ENCODE measurements around the gene ATM.
"Not testable (repeated sequence)": the region's sequence is repeated elsewhere in the genome, so short reads cannot be mapped to it uniquely, and the experiment has no call there.

Gene ATM

DNA sequence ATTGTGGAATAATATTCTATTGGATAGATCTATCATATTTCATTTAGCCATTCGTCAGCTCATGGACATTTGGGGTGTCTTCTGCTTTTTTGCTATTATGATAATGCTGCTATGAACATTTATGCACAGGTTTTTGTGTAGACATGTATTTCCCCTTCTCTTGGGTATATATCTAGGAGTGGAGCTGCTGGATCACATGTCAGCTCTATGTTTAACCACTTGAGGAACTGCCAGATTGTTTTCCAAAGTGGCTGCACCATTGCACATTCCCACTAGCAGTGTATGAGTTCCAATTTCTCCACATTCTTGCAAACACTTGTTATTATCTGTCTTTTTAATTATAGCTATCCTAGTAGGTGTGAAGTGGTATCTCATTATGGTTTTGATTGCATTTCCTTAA is 169.5 kb downstream of the ATM start:
- no peak overlapping the region for H2BK15ac ChIP-seq (ENCODE audit: low read depth, poor library complexity, severe bottlenecking)
- H4K8ac ChIP-seq (ENCODE audit: low read length) = no peak overlapping the region
- no peak overlapping the region for H2BK12ac ChIP-seq (ENCODE audit: low read length in 2 of 2)
- H2AFZ ChIP-seq (ENCODE audit: low read depth, low read length) = no peak overlapping the region
- no peak overlapping the region for H4K91ac ChIP-seq (ENCODE audit: low read length)
- no peaks in the 10 kb centered on the region for H3K36me3 ChIP-seq (ENCODE audit: control insufficient read depth in 1 of 2, insufficient read depth in 2 of 2, low read depth in 1 of 2, low read length in 2 of 2)
- H3K27me3 ChIP-seq (ENCODE audit: control insufficient read depth in 1 of 2, insufficient read depth in 1 of 2, low read length in 2 of 2) = no peaks in the 10 kb centered on the region
- no peak overlapping the region for H3K27ac ChIP-seq (ENCODE audit: low read length, poor library complexity, severe bottlenecking)
- no peak overlapping the region for H3K23ac ChIP-seq (ENCODE audit: low read length in 2 of 2)
- H3K4ac ChIP-seq (ENCODE audit: low read depth in 1 of 2, low read length in 2 of 2) = no peak overlapping the region
- DNase-seq = no peak
- no peak overlapping the region for H2BK5ac ChIP-seq (ENCODE audit: low read depth, low read length, poor library complexity, severe bottlenecking)
- H3K14ac ChIP-seq (ENCODE audit: low read length in 2 of 2) = no peak overlapping the region
- H3K9me3 ChIP-seq (ENCODE audit: control insufficient read depth, low read length) = no peaks in the 10 kb centered on the region
- H2BK120ac ChIP-seq (ENCODE audit: low read depth, low read length) = no peak overlapping the region
- 88% methylated on average over 1 of the region's 1 CpG for WGBS
- no peak overlapping the region for H3K18ac ChIP-seq (ENCODE audit: low read depth in 1 of 2, low read length in 2 of 2)
- H3K4me1 ChIP-seq (ENCODE audit: control insufficient read depth, insufficient read depth, low read depth, low read length) = no peaks in the 10 kb centered on the region
- H2AK5ac ChIP-seq (ENCODE audit: low read length, severe bottlenecking) = no peak overlapping the region
- H3K4me3 ChIP-seq (ENCODE audit: insufficient read depth in 1 of 2, low read depth in 1 of 2, low read length in 2 of 2) = no peak overlapping the region
- H3K4me2 ChIP-seq (ENCODE audit: low read length, poor library complexity, severe bottlenecking) = no peak overlapping the region
- H3K9ac ChIP-seq (ENCODE audit: low read length) = no peak overlapping the region
- H3K79me1 ChIP-seq (replicated peaks; ENCODE audit: low read length, poor library complexity, severe bottlenecking) = no peaks in the 10 kb centered on the region

- Histone ChIP-seq H3K18ac (ENCODE audit: low read depth in 1 of 2, low read length in 2 of 2) (no peak overlapping the region), H2AFZ (ENCODE audit: low read depth, low read length) (no peak overlapping the region), H2BK120ac (ENCODE audit: low read depth, low read length) (no peak overlapping the region), H3K4me1 (ENCODE audit: control insufficient read depth, insufficient read depth, low read depth, low read length) (no peaks in the 10 kb centered on the region), H4K8ac (ENCODE audit: low read length) (no peak overlapping the region), H3K36me3 (ENCODE audit: control insufficient read depth in 1 of 2, insufficient read depth in 2 of 2, low read depth in 1 of 2, low read length in 2 of 2) (no peaks in the 10 kb centered on the region), H2BK5ac (ENCODE audit: low read depth, low read length, poor library complexity, severe bottlenecking) (no peak overlapping the region), H3K27me3 (ENCODE audit: control insufficient read depth in 1 of 2, insufficient read depth in 1 of 2, low read length in 2 of 2) (no peaks in the 10 kb centered on the region), H3K14ac (ENCODE audit: low read length in 2 of 2) (no peak overlapping the region), H3K79me1 (replicated peaks; ENCODE audit: low read length, poor library complexity, severe bottlenecking) (no peaks in the 10 kb centered on the region), H4K91ac (ENCODE audit: low read length) (no peak overlapping the region), H3K27ac (ENCODE audit: low read length, poor library complexity, severe bottlenecking) (no peak overlapping the region), H3K4me2 (ENCODE audit: low read length, poor library complexity, severe bottlenecking) (no peak overlapping the region), H3K4ac (ENCODE audit: low read depth in 1 of 2, low read length in 2 of 2) (no peak overlapping the region), H2BK15ac (ENCODE audit: low read depth, poor library complexity, severe bottlenecking) (no peak overlapping the region), H2BK12ac (ENCODE audit: low read length in 2 of 2) (no peak overlapping the region), H3K9ac (ENCODE audit: low read length) (no peak overlapping the region), H3K4me3 (ENCODE audit: insufficient read depth in 1 of 2, low read depth in 1 of 2, low read length in 2 of 2) (no peak overlapping the region), H2AK5ac (ENCODE audit: low read length, severe bottlenecking) (no peak overlapping the region), H3K23ac (ENCODE audit: low read length in 2 of 2) (no peak overlapping the region), H3K9me3 (ENCODE audit: control insufficient read depth, low read length) (no peaks in the 10 kb centered on the region)
- no CpG with 5 or more reads among the region's 1 CpG for WGBS
- DNase-seq = no peak
Measured at GRCh38 chr11:108393046-108393445, 170.2 kb downstream of the ATM start.

GRCh38 chr11:108394744-108395284 is 171.9 kb downstream of the ATM start:
- no peak for DNase-seq
- Histone ChIP-seq H2BK12ac (ENCODE audit: low read length in 2 of 2) (no peak overlapping the region), H2BK15ac (ENCODE audit: low read depth, poor library complexity, severe bottlenecking) (no peak overlapping the region), H2AK5ac (ENCODE audit: low read length, severe bottlenecking) (no peak overlapping the region), H3K4me2 (ENCODE audit: low read length, poor library complexity, severe bottlenecking) (no peak overlapping the region), H2BK120ac (ENCODE audit: low read depth, low read length) (no peak overlapping the region), H4K91ac (ENCODE audit: low read length) (no peak overlapping the region), H3K27me3 (ENCODE audit: control insufficient read depth in 1 of 2, insufficient read depth in 1 of 2, low read length in 2 of 2) (no peaks in the 10 kb centered on the region), H3K9me3 (ENCODE audit: control insufficient read depth, low read length) (no peaks in the 10 kb centered on the region), H2BK5ac (ENCODE audit: low read depth, low read length, poor library complexity, severe bottlenecking) (no peak overlapping the region), H3K23ac (ENCODE audit: low read length in 2 of 2) (no peak overlapping the region), H3K27ac (ENCODE audit: low read length, poor library complexity, severe bottlenecking) (no peak overlapping the region), H3K4me1 (ENCODE audit: control insufficient read depth, insufficient read depth, low read depth, low read length) (no peaks in the 10 kb centered on the region), H3K79me1 (replicated peaks; ENCODE audit: low read length, poor library complexity, severe bottlenecking) (no peaks in the 10 kb centered on the region), H3K9ac (ENCODE audit: low read length) (no peak overlapping the region), H2AFZ (ENCODE audit: low read depth, low read length) (no peak overlapping the region), H4K8ac (ENCODE audit: low read length) (no peak overlapping the region), H3K14ac (ENCODE audit: low read length in 2 of 2) (no peak overlapping the region), H3K36me3 (ENCODE audit: control insufficient read depth in 1 of 2, insufficient read depth in 2 of 2, low read depth in 1 of 2, low read length in 2 of 2) (no peaks in the 10 kb centered on the region), H3K18ac (ENCODE audit: low read depth in 1 of 2, low read length in 2 of 2) (no peak overlapping the region), H3K4ac (ENCODE audit: low read depth in 1 of 2, low read length in 2 of 2) (no peak overlapping the region), H3K4me3 (ENCODE audit: insufficient read depth in 1 of 2, low read depth in 1 of 2, low read length in 2 of 2) (no peak overlapping the region)
- WGBS = 97% methylated on average over 3 of the region's 4 CpGs

DNA sequence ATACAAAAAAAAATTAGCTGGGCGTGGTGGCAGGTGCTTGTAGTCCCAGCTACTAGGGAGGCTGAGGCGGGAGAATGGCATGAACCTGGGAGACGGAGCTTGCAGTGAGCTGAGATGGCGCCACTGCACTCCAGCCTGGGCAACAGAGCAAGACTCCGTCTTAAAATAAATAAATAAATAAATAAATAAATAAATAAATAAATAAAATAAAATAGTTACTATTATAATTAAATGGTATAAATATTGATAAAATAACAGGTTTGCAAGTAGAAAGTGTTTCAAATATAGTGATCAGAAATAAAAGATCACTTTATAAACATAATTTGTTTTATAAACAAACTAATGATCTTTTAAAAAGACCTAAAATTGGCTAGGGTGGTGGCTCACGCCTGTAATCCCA is 173.8 kb downstream of the ATM start:
- not testable (repeated sequence) for H3K79me1 ChIP-seq (replicated peaks; ENCODE audit: low read length, poor library complexity, severe bottlenecking); H2BK12ac ChIP-seq (ENCODE audit: low read length in 2 of 2); H3K9ac ChIP-seq (ENCODE audit: low read length); H2BK120ac ChIP-seq (ENCODE audit: low read depth, low read length); H3K14ac ChIP-seq (ENCODE audit: low read length in 2 of 2); H4K8ac ChIP-seq (ENCODE audit: low read length); H4K91ac ChIP-seq (ENCODE audit: low read length); H3K4ac ChIP-seq (ENCODE audit: low read depth in 1 of 2, low read length in 2 of 2); H2BK5ac ChIP-seq (ENCODE audit: low read depth, low read length, poor library complexity, severe bottlenecking); DNase-seq; H3K9me3 ChIP-seq (ENCODE audit: control insufficient read depth, low read length); H3K18ac ChIP-seq (ENCODE audit: low read depth in 1 of 2, low read length in 2 of 2); H3K36me3 ChIP-seq (ENCODE audit: control insufficient read depth in 1 of 2, insufficient read depth in 2 of 2, low read depth in 1 of 2, low read length in 2 of 2); H3K23ac ChIP-seq (ENCODE audit: low read length in 2 of 2); H3K27ac ChIP-seq (ENCODE audit: low read length, poor library complexity, severe bottlenecking); H3K4me1 ChIP-seq (ENCODE audit: control insufficient read depth, insufficient read depth, low read depth, low read length); H3K27me3 ChIP-seq (ENCODE audit: control insufficient read depth in 1 of 2, insufficient read depth in 1 of 2, low read length in 2 of 2); H3K4me2 ChIP-seq (ENCODE audit: low read length, poor library complexity, severe bottlenecking); H2AFZ ChIP-seq (ENCODE audit: low read depth, low read length); H3K4me3 ChIP-seq (ENCODE audit: insufficient read depth in 1 of 2, low read depth in 1 of 2, low read length in 2 of 2); H2BK15ac ChIP-seq (ENCODE audit: low read depth, poor library complexity, severe bottlenecking); H2AK5ac ChIP-seq (ENCODE audit: low read length, severe bottlenecking)
- 90% methylated on average over 1 of the region's 6 CpGs for WGBS
